Umbilical cord (tissue), 2 donors: ENCODE measurements around the gene PROSER2. TPM values are rescaled to one million over a fixed set of nuclear protein-coding genes. Genes with fewer than 3 reads are reported as not detected.
"Not testable (repeated sequence)": the region's sequence is repeated elsewhere in the genome, so short reads cannot be mapped to it uniquely, and the experiment has no call there.

ENCODE experiments used
- DNase-seq: peaks from one replicate; pipeline ENCODE4 v3.0.0-alpha.2; 2015; ENCODE audit warnings: low spot score
- total RNA-seq: library from RNA; depleted of rRNA; stranded (reverse); fragments of >200 nt; gene quantifications from one replicate; pipeline ENCODE4 v1.2.3, GENCODE V29; 2014; ENCODE audit warnings: low replicate concordance; ENCODE audit not compliant: insufficient read depth

Gene PROSER2
- total RNA-seq, 1 donor from 2014 or later = 4.1 TPM

GRCh38 chr10:11835704-11836103 lies 12.5 kb downstream of the PROSER2 start:
- DNase-seq = no peak

GRCh38 chr10:11837372-11838161 lies 14.4 kb downstream of the PROSER2 start:
- no peak for DNase-seq

- no peak for DNase-seq
Observed at GRCh38 chr10:11838298-11838852, 15.2 kb downstream of the PROSER2 start.

GRCh38 chr10:11841375-11841774 lies 18.2 kb downstream of the PROSER2 start:
- DNase-seq = no peak

GRCh38 chr10:11842411-11842810 lies 19.3 kb downstream of the PROSER2 start:
- DNase-seq = no peak

GRCh38 chr10:11845113-11845512 lies 22.0 kb downstream of the PROSER2 start:
- no peak for DNase-seq

GRCh38 chr10:11846542-11846941 lies 23.4 kb downstream of the PROSER2 start:
- DNase-seq = no peak

- DNase-seq = no peak
Observed at GRCh38 chr10:11849277-11849676, 26.1 kb downstream of the PROSER2 start.

- DNase-seq = no peak
Observed at GRCh38 chr10:11849911-11850310, 26.8 kb downstream of the PROSER2 start.

GRCh38 chr10:11851910-11852309 lies 28.8 kb downstream of the PROSER2 start:
- DNase-seq = no peak

GRCh38 chr10:11852637-11853036 lies 29.5 kb downstream of the PROSER2 start:
- DNase-seq = not testable (repeated sequence)

GRCh38 chr10:11853468-11853867 lies 30.3 kb downstream of the PROSER2 start:
- DNase-seq = no peak

GRCh38 chr10:11854301-11854700 lies 31.1 kb downstream of the PROSER2 start:
- DNase-seq = no peak

- no peak for DNase-seq
Observed at GRCh38 chr10:11856089-11856488, 32.9 kb downstream of the PROSER2 start.

GRCh38 chr10:11856678-11857077 lies 33.5 kb downstream of the PROSER2 start:
- no peak for DNase-seq

- no peak for DNase-seq
Observed at GRCh38 chr10:11858093-11858492, 34.9 kb downstream of the PROSER2 start.

- DNase-seq = no peak
Observed at GRCh38 chr10:11861341-11861740, 38.2 kb downstream of the PROSER2 start.

GRCh38 chr10:11861811-11862428 lies 38.8 kb downstream of the PROSER2 start:
- no peak for DNase-seq

GRCh38 chr10:11863353-11864109 lies 40.4 kb downstream of the PROSER2 start:
- no peak for DNase-seq

GRCh38 chr10:11864727-11865126 lies 41.6 kb downstream of the PROSER2 start:
- no peak for DNase-seq

GRCh38 chr10:11865561-11865960 lies 42.4 kb downstream of the PROSER2 start:
- DNase-seq = no peak
